Measurements from ENCODE around the gene COX20. TPM values are rescaled to one million over a fixed set of nuclear protein-coding genes. Genes with fewer than 3 reads are reported as not detected.

The COX20 gene
- total RNA-seq, 1 experiment from 2014 or later, result 55.0 TPM

GRCh38 chr1:244804841-244805240 lies 30.6 kb upstream of the COX20 start:
- POLR2A ChIA-PET, result no interaction called here
- H3K9me3 ChIP-seq (ENCODE audit: control insufficient read depth, insufficient read depth, low read depth, low read length), result no peaks in the 10 kb centered on the region

DNA sequence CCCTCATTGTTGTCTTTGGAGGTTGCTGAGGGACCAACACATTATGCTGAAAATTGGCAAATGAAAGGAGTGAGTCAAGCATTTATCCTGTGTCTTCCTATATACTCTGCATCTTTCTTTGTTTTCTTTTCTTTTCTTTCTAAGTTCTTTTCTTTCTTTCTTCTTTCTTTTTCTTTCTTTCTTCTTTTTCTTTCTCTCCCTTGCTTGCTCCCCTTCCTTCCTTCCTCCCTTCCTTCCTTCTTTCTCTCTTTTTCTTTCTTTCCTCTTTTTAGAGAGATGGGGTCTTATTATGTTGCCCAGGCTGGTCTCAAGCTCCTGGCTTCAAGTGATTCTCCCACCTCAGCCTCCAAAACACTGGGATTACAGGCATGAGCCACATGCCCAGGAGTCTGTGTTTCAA lies 28.3 kb upstream of the COX20 start:
- no peak for DNase-seq (ENCODE audit: low read depth, low spot score)
- Histone ChIP-seq H3K4me3 (ENCODE audit: low read depth in 2 of 2, low read length in 2 of 2) (no peak overlapping the region), H3K27me3 (ENCODE audit: control insufficient read depth, insufficient read depth, low read length) (no peaks in the 10 kb centered on the region), H3K4me1 (ENCODE audit: control insufficient read depth, insufficient read depth, low read length) (no peaks in the 10 kb centered on the region), H3K9me3 (ENCODE audit: control insufficient read depth, insufficient read depth, low read depth, low read length) (no peaks in the 10 kb centered on the region), H3K27ac (ENCODE audit: low read length) (no peak overlapping the region), H3K36me3 (ENCODE audit: control insufficient read depth, insufficient read depth, low read length) (no peaks in the 10 kb centered on the region)
- ChIA-PET POLR2A (interaction anchor here (0.7 kb wide), 1 partner anchor 1484 kb away, joined by 3 read pairs; no protein-coding TSS in a partner anchor), CTCF (no interaction called here)
- no TSS peak for BruUV-seq (replicated peaks)
- in situ Hi-C loops (cut with HindIII; ENCODE audit: low pct_unique_long_range_greater_than_20kb, low sequenced_read_pairs) (no loop called here), intact Hi-C loops (cut with micrococcal nuclease; ENCODE audit: unreplicated experiment) (no loop called here)
- no peak for ATAC-seq
- no peak for TF ChIP-seq REST (IDR thresholded peaks at IDR 0.05; ENCODE audit: insufficient read depth in 1 of 2, low read depth in 2 of 2, low read length in 1 of 2)
- TF ChIP-seq CTCF (IDR thresholded peaks at IDR 0.05), result no peak
- no peak for TF ChIP-seq TCF7L2 (IDR thresholded peaks at IDR 0.05; ENCODE audit: low read depth, low read length)
- no peak for TF ChIP-seq SIN3A (IDR thresholded peaks at IDR 0.05; ENCODE audit: borderline replicate concordance, insufficient read depth, low read depth, low read length)
- no peak for TF ChIP-seq POLR2AphosphoS5 (IDR thresholded peaks at IDR 0.05; ENCODE audit: low read depth, low read length)

More at GRCh38 chr1:244804841-244805240, 30.6 kb upstream of the COX20 start:
- ATAC-seq, result no peak
- H3K4me1 ChIP-seq (ENCODE audit: control insufficient read depth, insufficient read depth, low read length), result no peaks in the 10 kb centered on the region
- no peak for TF ChIP-seq REST (IDR thresholded peaks at IDR 0.05; ENCODE audit: insufficient read depth in 1 of 2, low read depth in 2 of 2, low read length in 1 of 2)
- no peak for TF ChIP-seq TCF7L2 (IDR thresholded peaks at IDR 0.05; ENCODE audit: low read depth, low read length)
- TF ChIP-seq CTCF (IDR thresholded peaks at IDR 0.05), result no peak
- TF ChIP-seq POLR2AphosphoS5 (IDR thresholded peaks at IDR 0.05; ENCODE audit: low read depth, low read length), result no peak
- no peak for TF ChIP-seq SIN3A (IDR thresholded peaks at IDR 0.05; ENCODE audit: borderline replicate concordance, insufficient read depth, low read depth, low read length)
- CTCF ChIA-PET, result no interaction called here
- H3K4me3 ChIP-seq (ENCODE audit: low read depth in 2 of 2, low read length in 2 of 2), result no peak overlapping the region
- H3K27me3 ChIP-seq (ENCODE audit: control insufficient read depth, insufficient read depth, low read length), result no peaks in the 10 kb centered on the region
- no TSS peak for BruUV-seq (replicated peaks)
- no peak for DNase-seq (ENCODE audit: low read depth, low spot score)
- intact Hi-C loops (cut with micrococcal nuclease; ENCODE audit: unreplicated experiment) (loop anchor here (5.0 kb wide), 1 partner anchor 687 kb away; no protein-coding TSS in a partner anchor), in situ Hi-C loops (cut with HindIII; ENCODE audit: low pct_unique_long_range_greater_than_20kb, low sequenced_read_pairs) (no loop called here)
- no peak overlapping the region for H3K27ac ChIP-seq (ENCODE audit: low read length)
- H3K36me3 ChIP-seq (ENCODE audit: control insufficient read depth, insufficient read depth, low read length), result no peaks in the 10 kb centered on the region

Data from Panc1 (cell line).